Measurements from ENCODE around the gene ADD3. TPM values are rescaled to one million over a fixed set of nuclear protein-coding genes. Genes with fewer than 3 reads are reported as not detected.

Gene ADD3
- total and polyA plus RNA-seq, 2 of the 13 experiments (the other 11 are each of a cell fraction or from before 2014, with no cell fraction given) = 44.7 to 57.5 TPM

- no peak for TF ChIP-seq ZNF18 (CRISPR knock-in tag; IDR thresholded peaks at IDR 0.05; ENCODE audit: insufficient replicate concordance)
- no peak for TF ChIP-seq ZSCAN9 (CRISPR knock-in tag; IDR thresholded peaks at IDR 0.05; ENCODE audit: borderline replicate concordance)
- TF ChIP-seq MYPOP (CRISPR knock-in tag; IDR thresholded peaks at IDR 0.05) = no peak
These were observed 144.2 kb downstream of the ADD3 start (continued) for GRCh38 chr10:110151971-110152370.

- no peak overlapping the region for H3K27ac ChIP-seq (ENCODE audit: extremely low read length, insufficient read depth, low read length)
- no peaks in the 10 kb centered on the region for H3K36me3 ChIP-seq (replicated peaks in 1 of 2; ENCODE audit: control insufficient read depth in 1 of 2, insufficient read depth in 2 of 2, low read length in 2 of 2)
- FAIRE-seq (no peak), ATAC-seq (no peak), DNase-seq (ENCODE audit: low spot score) (no peak)
- POLR2A ChIA-PET = no interaction called here
- no peak overlapping the region for H2AFZ ChIP-seq (ENCODE audit: low read length)
- in situ Hi-C loops (cut with HindIII; ENCODE audit: extremely low pct_ligation_motif_present, low pct_unique_long_range_greater_than_20kb) = no loop called here
- no peak overlapping the region for H3K4me3 ChIP-seq (replicated peaks in 1 of 3; ENCODE audit: insufficient read depth in 1 of 3, low read depth in 2 of 3, low read length in 3 of 3)
- no peak overlapping the region for H3K9ac ChIP-seq (ENCODE audit: insufficient read depth, low read depth, low read length)
- whole genome bisulfite sequencing (ENCODE audit: low lambda C conversion rate) = 54% methylated on average over 7 of the region's 7 CpGs
- H3K4me2 ChIP-seq (ENCODE audit: low read depth, low read length) = no peak overlapping the region
- H3K4me1 ChIP-seq (ENCODE audit: insufficient read depth, low read length) = no peaks in the 10 kb centered on the region
- CTCF ChIA-PET (ENCODE audit: low intra/inter-chr PET ratio, low total read pairs) = no interaction called here
- BruUV-seq (replicated peaks) = no TSS peak
- intact Hi-C loops (cut with micrococcal nuclease; ENCODE audit: unreplicated experiment) = no loop called here
- H3K79me2 ChIP-seq (ENCODE audit: insufficient read depth, low read length) = no peaks in the 10 kb centered on the region
- H3K9me3 ChIP-seq (ENCODE audit: low read length) = no peaks in the 10 kb centered on the region
- H4K20me1 ChIP-seq (ENCODE audit: insufficient read depth, low read length) = no peaks in the 10 kb centered on the region
- H3K27me3 ChIP-seq (ENCODE audit: control insufficient read depth in 1 of 2, insufficient read depth in 2 of 2, low read length in 2 of 2) = peaks cover 3 to 46% of the 10 kb centered on the region in 2 experiments; a peak in 3 of 5 replicates
- TF ChIP-seq FOXJ3 (CRISPR knock-in tag; IDR thresholded peaks at IDR 0.05; ENCODE audit: borderline replicate concordance) (no peak), MNT (IDR thresholded peaks at IDR 0.05) (no peak), ZNF557 (CRISPR knock-in tag; IDR thresholded peaks at IDR 0.05) (no peak), ZNF224 (CRISPR knock-in tag; IDR thresholded peaks at IDR 0.05) (no peak), FOXO1 (CRISPR knock-in tag; IDR thresholded peaks at IDR 0.05) (no peak), IRF2 (CRISPR knock-in tag; IDR thresholded peaks at IDR 0.05) (no peak), ZNF747 (CRISPR knock-in tag; IDR thresholded peaks at IDR 0.05; ENCODE audit: borderline replicate concordance) (no peak), ZBTB14 (CRISPR knock-in tag; IDR thresholded peaks at IDR 0.05) (no peak), NFAT5 (CRISPR knock-in tag; IDR thresholded peaks at IDR 0.05) (no peak), ELF4 (CRISPR knock-in tag; IDR thresholded peaks at IDR 0.05; ENCODE audit: borderline replicate concordance) (no peak)
These were observed 145.6 kb downstream of the ADD3 start for GRCh38 chr10:110153396-110153795.

Measured in HepG2 (cell line).